Glomerular endothelial cell (primary cell): Measurements from ENCODE around the gene ULK2. TPM values are rescaled to one million over a fixed set of nuclear protein-coding genes. Genes with fewer than 3 reads are reported as not detected.
"Not testable (repeated sequence)": the region's sequence is repeated elsewhere in the genome, so short reads cannot be mapped to it uniquely, and the experiment has no call there.

Experiments used
- DNase-seq: peaks from one replicate; pipeline ENCODE4 v3.0.0-alpha.2; 2011; ENCODE audit warnings: low read depth, low spot score; ENCODE audit errors: extremely low read depth
- total RNA-seq: library from RNA; depleted of rRNA; stranded (reverse); fragments of >200 nt; gene quantifications from 2 replicates; pipeline ENCODE4 v1.2.3, GENCODE V29; 2015

The ULK2 gene
- 17.0 and 22.9 TPM in 2 replicates for total RNA-seq

GRCh38 chr17:19867329-19868078 is at the start of gene ULK2:
Gene ULK2, minus strand, starts transcription at chr17:19867936. Its CDS starts 519 bp downstream, at chr17:19867417.
- DNase-seq: no peak

- DNase-seq: no peak
Observed at GRCh38 chr17:19915245-19915978, 47.7 kb upstream of the ULK2 start.

GRCh38 chr17:19911033-19911432 is 43.3 kb upstream of the ULK2 start:
- no peak for DNase-seq

DNA sequence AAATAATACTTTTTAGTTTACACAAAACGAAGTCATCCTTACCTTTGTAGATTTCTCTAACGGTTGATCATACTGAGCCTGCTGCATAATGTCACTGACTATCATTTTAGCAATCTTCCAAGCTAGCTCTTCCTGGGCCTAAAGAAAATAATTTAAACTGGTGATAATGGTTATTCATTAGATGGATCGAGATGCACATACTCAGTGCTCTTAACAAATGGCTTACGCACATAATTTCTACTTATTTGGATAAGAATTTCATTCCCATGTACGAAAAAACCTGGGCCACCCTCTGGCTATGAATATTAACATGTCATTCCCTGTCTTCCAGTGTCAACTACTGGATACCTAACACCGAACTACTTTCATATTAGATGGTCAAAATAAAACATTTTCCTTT is 41.4 kb upstream of the ULK2 start:
- no peak for DNase-seq

GRCh38 chr17:19905502-19905901 is 37.8 kb upstream of the ULK2 start:
- DNase-seq: no peak

- DNase-seq: no peak
Observed at GRCh38 chr17:19904924-19905323, 37.2 kb upstream of the ULK2 start.

GRCh38 chr17:19904412-19904811 is 36.7 kb upstream of the ULK2 start:
- DNase-seq: no peak

DNA sequence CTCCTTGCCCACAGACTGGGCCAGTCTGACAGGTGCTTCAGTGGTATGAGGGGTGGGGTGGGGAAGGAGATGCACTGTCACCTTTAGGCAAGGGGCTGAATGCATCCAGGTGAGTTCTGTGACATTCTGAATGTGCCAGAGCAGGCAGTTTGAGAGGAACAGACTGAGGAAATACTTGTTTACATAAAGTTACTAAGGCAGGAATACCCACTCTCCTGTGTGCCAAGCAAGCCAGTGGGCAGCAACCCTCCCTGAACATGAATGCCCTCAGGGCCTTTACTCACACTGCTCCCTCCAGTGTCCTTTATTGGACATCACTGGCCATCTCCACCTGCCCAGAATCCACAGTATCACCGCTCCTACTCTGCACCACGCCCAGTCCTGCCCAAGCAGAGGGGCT is 33.1 kb upstream of the ULK2 start:
- no peak for DNase-seq

DNA sequence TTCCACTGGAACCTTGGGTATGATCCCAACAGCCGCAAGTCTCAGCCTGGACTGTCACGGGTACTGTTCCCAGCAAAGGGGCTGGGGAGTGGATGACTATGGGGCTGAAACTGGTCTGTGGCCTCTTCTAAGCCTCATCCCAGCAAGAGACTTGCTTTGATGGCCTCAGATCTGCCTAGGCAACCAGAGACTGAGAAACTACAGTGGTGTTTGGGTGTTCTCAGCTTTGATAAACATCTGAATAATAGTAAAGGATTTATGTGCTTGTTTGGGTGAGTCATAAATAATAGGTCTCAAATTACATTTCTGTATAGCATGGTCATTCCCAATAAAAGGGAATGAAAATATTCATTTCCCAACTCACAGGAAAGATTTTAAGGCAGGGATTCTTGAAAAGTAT is 30.2 kb upstream of the ULK2 start:
- no peak for DNase-seq

GRCh38 chr17:19897090-19897837 is 29.5 kb upstream of the ULK2 start:
- no peak for DNase-seq

- no peak for DNase-seq
Observed at GRCh38 chr17:19896679-19897078, 28.9 kb upstream of the ULK2 start.

- DNase-seq: not testable (repeated sequence)
Observed at GRCh38 chr17:19890554-19890953, 22.8 kb upstream of the ULK2 start.

- not testable (repeated sequence) for DNase-seq
Observed at GRCh38 chr17:19890001-19890400, 22.3 kb upstream of the ULK2 start.

DNA sequence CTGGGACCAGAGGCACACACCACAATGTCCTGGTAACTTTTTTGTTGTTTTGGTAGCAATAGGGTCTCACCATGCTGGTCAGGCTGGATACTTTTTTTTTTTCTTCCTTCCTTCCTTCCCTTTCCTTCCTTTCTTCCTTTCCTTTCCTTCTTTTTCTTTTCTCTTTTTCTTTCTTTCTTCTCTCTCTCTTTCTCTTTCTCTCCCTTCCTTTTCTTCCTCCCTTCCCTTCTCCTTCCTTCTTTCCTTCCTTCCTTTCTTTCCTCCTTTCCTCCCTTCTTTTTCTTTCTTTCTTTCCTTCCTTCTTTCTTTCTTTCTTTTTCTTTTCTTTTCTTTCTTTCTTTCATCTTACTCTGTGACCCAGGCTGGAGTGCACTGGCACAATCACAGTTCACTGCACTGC is 18.4 kb upstream of the ULK2 start:
- no peak for DNase-seq

GRCh38 chr17:19883537-19884215 is 15.9 kb upstream of the ULK2 start:
- no peak for DNase-seq

DNA sequence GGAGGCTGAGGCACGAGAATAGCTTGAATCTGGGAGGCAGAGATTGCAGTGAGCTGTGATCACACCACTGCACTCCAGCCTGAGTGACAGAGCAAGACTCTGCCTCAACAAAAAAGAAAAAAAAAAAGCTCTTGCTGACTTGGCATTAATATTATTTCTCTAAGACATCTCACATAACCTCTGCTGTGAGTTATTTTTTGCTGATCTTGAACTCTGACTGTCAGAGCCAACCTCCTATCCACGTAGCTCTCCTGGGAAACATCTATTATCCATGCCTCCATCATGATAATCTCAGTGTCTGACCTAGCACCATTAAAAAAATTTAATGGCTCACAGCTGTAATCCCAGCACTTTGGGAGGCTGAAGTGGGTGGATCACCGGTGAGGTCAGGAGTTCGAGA is 12.7 kb upstream of the ULK2 start:
- DNase-seq: no peak

- no peak for DNase-seq
Observed at GRCh38 chr17:19877364-19877945, 9.7 kb upstream of the ULK2 start.

GRCh38 chr17:19876529-19877161 is 8.9 kb upstream of the ULK2 start:
- no peak for DNase-seq

DNA sequence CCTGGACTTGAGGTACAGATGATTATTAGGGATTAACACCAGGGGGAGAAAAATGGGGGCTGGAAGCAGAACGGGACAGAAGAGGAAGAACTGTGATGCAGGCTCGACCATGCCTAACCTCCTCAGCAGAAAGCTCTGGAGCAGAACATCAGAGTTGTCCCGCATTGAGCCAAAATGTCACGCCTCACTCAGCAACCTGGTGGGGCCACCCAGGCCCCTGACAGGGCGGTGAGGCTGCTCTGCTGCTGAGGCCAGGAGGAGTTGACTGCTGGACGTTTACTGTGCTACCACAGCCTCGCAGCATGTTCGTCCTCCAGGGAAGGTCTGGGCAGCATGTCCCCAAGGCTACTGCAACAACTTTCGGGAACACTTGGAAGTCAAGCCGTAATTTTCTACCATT is 6.5 kb upstream of the ULK2 start:
- no peak for DNase-seq

GRCh38 chr17:19873346-19873745 is 5.6 kb upstream of the ULK2 start:
- no peak for DNase-seq
